ENCODE data around the gene ZNF653. TPM values are rescaled to one million over a fixed set of nuclear protein-coding genes. Genes with fewer than 3 reads are reported as not detected.
A peak's percentile ranks its signal among the peaks of the same experiment; 100 is the strongest.

ZNF653 gene
- total RNA-seq, 2 donors from 2014 or later: 12.3 to 12.6 TPM

DNA sequence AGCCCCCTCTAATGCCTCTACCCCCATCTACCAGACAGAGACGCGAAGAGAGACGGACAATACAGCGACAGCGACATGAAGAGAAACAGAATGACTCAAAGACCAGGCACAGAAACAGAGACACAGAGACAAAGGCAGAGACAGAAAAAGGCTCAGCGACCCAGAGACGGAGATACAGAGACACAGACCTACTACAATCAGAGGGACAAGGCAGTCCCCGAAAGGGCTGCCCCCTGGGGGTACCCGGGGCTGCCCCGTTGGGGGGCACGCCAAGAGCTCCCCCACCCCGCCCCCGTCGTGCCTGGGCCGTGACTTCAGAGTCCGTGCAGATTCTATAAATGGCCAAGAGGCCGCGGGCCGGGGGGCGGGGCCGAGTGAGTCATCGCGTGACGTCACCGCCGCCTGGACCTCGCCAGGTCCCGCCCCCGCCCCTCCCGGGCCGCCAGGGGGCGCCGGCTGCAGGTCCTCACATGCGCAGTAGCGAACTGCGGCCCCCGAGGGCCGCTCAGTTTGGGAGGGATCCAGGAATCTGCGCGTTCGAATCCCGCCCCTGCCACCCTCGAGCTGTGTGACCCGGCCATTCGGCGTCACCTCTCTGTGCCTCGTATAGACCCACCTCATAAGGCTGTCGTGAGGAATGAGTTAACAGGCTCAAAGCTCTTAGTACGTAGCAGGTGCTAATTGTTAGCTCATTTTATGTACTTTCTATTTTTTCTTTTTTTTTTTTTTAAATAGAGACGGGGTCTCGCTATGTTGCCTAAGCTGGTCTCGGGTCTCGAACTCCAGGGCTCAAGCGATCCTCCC lies 30.4 kb upstream of the ZNF653 start:
- H3K4me3 Mint-ChIP-seq: peak overlapping the region; percentile 55
- peaks cover 17% of the 10 kb centered on the region for H3K4me1 Mint-ChIP-seq
- H3K27ac Mint-ChIP-seq: peak overlapping the region; percentile 93
- Histone ChIP-seq H3K4me3 (ENCODE audit: low read length) (peak overlapping the region; percentile 83), H3K36me3 (ENCODE audit: control insufficient read depth, insufficient read depth, low read length) (peaks cover 1% of the 10 kb centered on the region), H3K9me3 (ENCODE audit: control insufficient read depth, low read length) (no peaks in the 10 kb centered on the region), H3K27me3 (ENCODE audit: control insufficient read depth, insufficient read depth, low read length, poor library complexity, severe bottlenecking) (no peaks in the 10 kb centered on the region), H3K27ac (ENCODE audit: low read depth, low read length) (peak overlapping the region; percentile 11), H3K4me1 (ENCODE audit: control insufficient read depth, insufficient read depth, low read length) (peaks cover 4% of the 10 kb centered on the region), H3K9ac (ENCODE audit: extremely low read depth, low read length, poor library complexity, severe bottlenecking) (peak overlapping the region; percentile 64)
- WGBS, 2 experiments (ENCODE audit: insufficient coverage in 1 of 2, insufficient read length in 1 of 2): 13 to 16% methylated on average over 28 to 54 of the region's 54 CpGs
- DNase-seq: peak; percentile 97
- no peaks in the 10 kb centered on the region for H3K36me3 Mint-ChIP-seq (ENCODE audit: low read depth)
- no peaks in the 10 kb centered on the region for H3K9me3 Mint-ChIP-seq
- TF ChIP-seq, protein P1, sequence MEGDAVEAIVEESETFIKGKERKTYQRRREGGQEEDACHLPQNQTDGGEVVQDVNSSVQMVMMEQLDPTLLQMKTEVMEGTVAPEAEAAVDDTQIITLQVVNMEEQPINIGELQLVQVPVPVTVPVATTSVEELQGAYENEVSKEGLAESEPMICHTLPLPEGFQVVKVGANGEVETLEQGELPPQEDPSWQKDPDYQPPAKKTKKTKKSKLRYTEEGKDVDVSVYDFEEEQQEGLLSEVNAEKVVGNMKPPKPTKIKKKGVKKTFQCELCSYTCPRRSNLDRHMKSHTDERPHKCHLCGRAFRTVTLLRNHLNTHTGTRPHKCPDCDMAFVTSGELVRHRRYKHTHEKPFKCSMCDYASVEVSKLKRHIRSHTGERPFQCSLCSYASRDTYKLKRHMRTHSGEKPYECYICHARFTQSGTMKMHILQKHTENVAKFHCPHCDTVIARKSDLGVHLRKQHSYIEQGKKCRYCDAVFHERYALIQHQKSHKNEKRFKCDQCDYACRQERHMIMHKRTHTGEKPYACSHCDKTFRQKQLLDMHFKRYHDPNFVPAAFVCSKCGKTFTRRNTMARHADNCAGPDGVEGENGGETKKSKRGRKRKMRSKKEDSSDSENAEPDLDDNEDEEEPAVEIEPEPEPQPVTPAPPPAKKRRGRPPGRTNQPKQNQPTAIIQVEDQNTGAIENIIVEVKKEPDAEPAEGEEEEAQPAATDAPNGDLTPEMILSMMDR (conservative IDR thresholded peaks at IDR 0.05): peak; percentile 97
- peaks cover 27% of the 10 kb centered on the region for H3K27me3 Mint-ChIP-seq (ENCODE audit: insufficient read depth)

- Mint-ChIP-seq H3K4me1 (peaks cover 13% of the 10 kb centered on the region), H3K9me3 (no peaks in the 10 kb centered on the region), H3K4me3 (peak overlapping the region; percentile 55), H3K27ac (no peak overlapping the region), H3K36me3 (ENCODE audit: low read depth) (no peaks in the 10 kb centered on the region), H3K27me3 (ENCODE audit: insufficient read depth) (peaks cover 27% of the 10 kb centered on the region)
- Histone ChIP-seq H3K9me3 (ENCODE audit: control insufficient read depth, low read length) (no peaks in the 10 kb centered on the region), H3K4me3 (ENCODE audit: low read length) (no peak overlapping the region), H3K27ac (ENCODE audit: low read depth, low read length) (no peak overlapping the region), H3K36me3 (ENCODE audit: control insufficient read depth, insufficient read depth, low read length) (no peaks in the 10 kb centered on the region), H3K4me1 (ENCODE audit: control insufficient read depth, insufficient read depth, low read length) (peaks cover 4% of the 10 kb centered on the region), H3K27me3 (ENCODE audit: control insufficient read depth, insufficient read depth, low read length, poor library complexity, severe bottlenecking) (no peaks in the 10 kb centered on the region), H3K9ac (ENCODE audit: extremely low read depth, low read length, poor library complexity, severe bottlenecking) (no peak overlapping the region)
- no peak for DNase-seq
- WGBS, 2 experiments (ENCODE audit: insufficient coverage in 1 of 2, insufficient read length in 1 of 2): 95 to 98% methylated on average over 4 of the region's 5 CpGs
- TF ChIP-seq, protein P1 (conservative IDR thresholded peaks at IDR 0.05): no peak
Measured at GRCh38 chr19:11534948-11535347, 29.3 kb upstream of the ZNF653 start.

DNA sequence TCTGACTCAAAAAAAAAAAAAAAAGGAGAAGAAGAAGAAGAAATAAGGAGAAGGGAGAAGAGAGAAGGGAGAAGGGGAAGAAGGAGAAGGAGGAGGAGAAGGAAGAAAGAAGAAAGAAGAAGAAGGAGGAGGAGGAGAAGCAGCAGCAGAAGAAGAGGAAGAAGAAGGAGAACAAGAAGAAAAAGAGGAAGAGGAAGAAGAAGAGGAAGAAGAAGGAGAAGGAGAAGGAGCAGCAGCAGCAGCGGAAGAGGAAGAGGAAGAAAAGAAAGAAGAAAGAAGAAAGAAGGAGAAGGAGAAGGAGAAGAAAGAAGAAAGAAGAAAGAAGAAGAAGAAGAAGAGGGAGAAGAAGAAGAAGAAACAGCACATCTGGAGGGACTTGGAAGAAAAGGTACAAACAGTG lies 28.9 kb upstream of the ZNF653 start:
- Mint-ChIP-seq H3K27ac (no peak overlapping the region), H3K36me3 (ENCODE audit: low read depth) (no peaks in the 10 kb centered on the region), H3K4me1 (peaks cover 13% of the 10 kb centered on the region), H3K9me3 (no peaks in the 10 kb centered on the region), H3K27me3 (ENCODE audit: insufficient read depth) (peaks cover 27% of the 10 kb centered on the region), H3K4me3 (no peak overlapping the region)
- peaks cover 4% of the 10 kb centered on the region for H3K4me1 ChIP-seq (ENCODE audit: control insufficient read depth, insufficient read depth, low read length)
- no peaks in the 10 kb centered on the region for H3K9me3 ChIP-seq (ENCODE audit: control insufficient read depth, low read length)
- H3K27ac ChIP-seq (ENCODE audit: low read depth, low read length): no peak overlapping the region
- 86 to 94% methylated on average over 1 of the region's 1 CpG for WGBS, 2 experiments (ENCODE audit: insufficient coverage in 1 of 2, insufficient read length in 1 of 2)
- DNase-seq: no peak
- no peaks in the 10 kb centered on the region for H3K27me3 ChIP-seq (ENCODE audit: control insufficient read depth, insufficient read depth, low read length, poor library complexity, severe bottlenecking)
- H3K36me3 ChIP-seq (ENCODE audit: control insufficient read depth, insufficient read depth, low read length): no peaks in the 10 kb centered on the region
- TF ChIP-seq, protein P1 (conservative IDR thresholded peaks at IDR 0.05): no peak
- H3K9ac ChIP-seq (ENCODE audit: extremely low read depth, low read length, poor library complexity, severe bottlenecking): no peak overlapping the region
- H3K4me3 ChIP-seq (ENCODE audit: low read length): no peak overlapping the region

Data from endodermal cell (in vitro differentiated cells).